Measurements from ENCODE around the gene CD99. TPM values are rescaled to one million over a fixed set of nuclear protein-coding genes. Genes with fewer than 3 reads are reported as not detected.
A peak's percentile ranks its signal among the peaks of the same experiment; 100 is the strongest.

Gene CD99
- total RNA-seq, 1 donor from 2014 or later: 57.9 TPM

GRCh38 chrX:2697741-2698299 is 6.7 kb downstream of the CD99 start:
- FAIRE-seq: no peak
- no peak for DNase-seq (ENCODE audit: low read depth)
- Histone ChIP-seq H3K27me3 (ENCODE audit: control insufficient read depth, insufficient read depth, low read length) (no peaks in the 10 kb centered on the region), H3K36me3 (ENCODE audit: control insufficient read depth, insufficient read depth, low read length) (peaks cover 2% of the 10 kb centered on the region), H3K4me3 (ENCODE audit: low read depth, low read length) (no peak overlapping the region)
- TF ChIP-seq, protein P1, sequence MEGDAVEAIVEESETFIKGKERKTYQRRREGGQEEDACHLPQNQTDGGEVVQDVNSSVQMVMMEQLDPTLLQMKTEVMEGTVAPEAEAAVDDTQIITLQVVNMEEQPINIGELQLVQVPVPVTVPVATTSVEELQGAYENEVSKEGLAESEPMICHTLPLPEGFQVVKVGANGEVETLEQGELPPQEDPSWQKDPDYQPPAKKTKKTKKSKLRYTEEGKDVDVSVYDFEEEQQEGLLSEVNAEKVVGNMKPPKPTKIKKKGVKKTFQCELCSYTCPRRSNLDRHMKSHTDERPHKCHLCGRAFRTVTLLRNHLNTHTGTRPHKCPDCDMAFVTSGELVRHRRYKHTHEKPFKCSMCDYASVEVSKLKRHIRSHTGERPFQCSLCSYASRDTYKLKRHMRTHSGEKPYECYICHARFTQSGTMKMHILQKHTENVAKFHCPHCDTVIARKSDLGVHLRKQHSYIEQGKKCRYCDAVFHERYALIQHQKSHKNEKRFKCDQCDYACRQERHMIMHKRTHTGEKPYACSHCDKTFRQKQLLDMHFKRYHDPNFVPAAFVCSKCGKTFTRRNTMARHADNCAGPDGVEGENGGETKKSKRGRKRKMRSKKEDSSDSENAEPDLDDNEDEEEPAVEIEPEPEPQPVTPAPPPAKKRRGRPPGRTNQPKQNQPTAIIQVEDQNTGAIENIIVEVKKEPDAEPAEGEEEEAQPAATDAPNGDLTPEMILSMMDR (IDR thresholded peaks at IDR 0.05; ENCODE audit: insufficient read depth, low read length, severe bottlenecking): no peak

GRCh38 chrX:2698604-2699003 is 7.5 kb downstream of the CD99 start:
- peak; percentile 65 for DNase-seq (ENCODE audit: low read depth)
- TF ChIP-seq, protein P1 (IDR thresholded peaks at IDR 0.05; ENCODE audit: insufficient read depth, low read length, severe bottlenecking): no peak
- Histone ChIP-seq H3K36me3 (ENCODE audit: control insufficient read depth, insufficient read depth, low read length) (peaks cover 2% of the 10 kb centered on the region), H3K4me3 (ENCODE audit: low read depth, low read length) (no peak overlapping the region), H3K27me3 (ENCODE audit: control insufficient read depth, insufficient read depth, low read length) (no peaks in the 10 kb centered on the region)
- FAIRE-seq: no peak

- H3K27me3 ChIP-seq (ENCODE audit: control insufficient read depth, insufficient read depth, low read length): no peaks in the 10 kb centered on the region
- TF ChIP-seq, protein P1 (IDR thresholded peaks at IDR 0.05; ENCODE audit: insufficient read depth, low read length, severe bottlenecking): no peak
- peaks cover 2% of the 10 kb centered on the region for H3K36me3 ChIP-seq (ENCODE audit: control insufficient read depth, insufficient read depth, low read length)
- H3K4me3 ChIP-seq (ENCODE audit: low read depth, low read length): no peak overlapping the region
- FAIRE-seq: no peak
- no peak for DNase-seq (ENCODE audit: low read depth)
Measured at GRCh38 chrX:2699959-2700358, 8.9 kb downstream of the CD99 start.

GRCh38 chrX:2700405-2701320 is 9.6 kb downstream of the CD99 start:
- FAIRE-seq (peak; percentile 28), DNase-seq (ENCODE audit: low read depth) (no peak)
- Histone ChIP-seq H3K27me3 (ENCODE audit: control insufficient read depth, insufficient read depth, low read length) (no peaks in the 10 kb centered on the region), H3K36me3 (ENCODE audit: control insufficient read depth, insufficient read depth, low read length) (peaks cover 2% of the 10 kb centered on the region), H3K4me3 (ENCODE audit: low read depth, low read length) (no peak overlapping the region)
- TF ChIP-seq, protein P1 (IDR thresholded peaks at IDR 0.05; ENCODE audit: insufficient read depth, low read length, severe bottlenecking): no peak

DNA sequence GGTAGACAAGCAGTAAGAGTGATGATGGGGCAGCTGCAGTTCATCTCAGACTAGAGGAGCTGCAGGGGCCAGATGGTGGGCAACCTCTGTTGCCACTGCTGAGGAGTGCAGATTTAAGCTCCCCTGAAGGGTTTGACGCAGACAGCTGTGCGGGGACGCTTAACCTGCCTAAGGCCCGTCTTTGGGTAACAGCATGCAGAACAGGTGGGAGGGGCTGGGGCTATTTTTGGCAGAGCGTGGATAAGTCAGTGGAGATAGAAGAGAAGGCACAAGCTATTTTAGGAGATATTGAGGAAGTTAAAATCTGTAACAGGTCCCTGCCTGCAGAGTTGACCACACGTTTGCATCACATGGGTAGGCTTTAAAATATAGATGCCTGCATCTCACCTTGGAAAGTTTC is 10.5 kb downstream of the CD99 start:
- DNase-seq (ENCODE audit: low read depth) (peak; percentile 45), FAIRE-seq (no peak)
- Histone ChIP-seq H3K4me3 (ENCODE audit: low read depth, low read length) (no peak overlapping the region), H3K36me3 (ENCODE audit: control insufficient read depth, insufficient read depth, low read length) (peaks cover 2% of the 10 kb centered on the region), H3K27me3 (ENCODE audit: control insufficient read depth, insufficient read depth, low read length) (no peaks in the 10 kb centered on the region)
- TF ChIP-seq, protein P1 (IDR thresholded peaks at IDR 0.05; ENCODE audit: insufficient read depth, low read length, severe bottlenecking): no peak

Measured in bronchial epithelial cell (primary cell).